Measurements from ENCODE around the gene MAP3K14.

Gene MAP3K14

DNA sequence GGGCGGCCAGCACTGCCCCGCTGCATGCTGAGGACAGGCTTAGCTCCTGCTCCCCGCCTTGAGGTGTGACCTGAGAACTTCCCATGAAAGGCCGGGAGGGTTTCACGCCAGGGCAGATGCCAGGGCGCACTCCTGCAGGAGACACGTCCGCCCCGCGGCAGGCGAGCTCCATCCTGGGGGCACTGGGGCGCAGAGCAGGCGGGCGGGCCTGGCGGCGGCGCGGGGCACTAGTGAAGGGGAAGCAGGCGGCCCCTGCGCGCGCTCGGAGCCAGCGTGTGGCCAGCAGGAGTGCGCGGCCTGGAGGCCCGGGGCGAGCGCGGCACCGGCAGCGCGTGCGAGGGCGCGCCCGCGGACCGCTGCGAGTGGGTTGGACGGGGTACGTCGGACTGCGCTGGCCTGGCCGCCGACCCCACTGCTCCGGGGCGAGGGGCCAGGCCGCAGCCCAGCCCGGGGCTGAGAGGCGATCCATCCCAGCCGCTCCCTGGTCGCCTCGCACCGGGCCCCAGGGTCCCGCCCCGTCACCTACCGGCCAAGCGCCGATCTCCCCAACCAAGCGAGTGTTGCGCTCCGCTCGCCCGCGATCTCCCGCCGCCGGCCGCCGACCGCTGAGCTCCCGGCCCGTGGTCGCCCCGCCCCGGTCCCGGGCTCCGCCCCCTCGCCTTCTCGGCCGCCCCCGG lies at the start of gene MAP3K14:
Gene MAP3K14 (minus strand): TSS at position 587 of the 677 bp plus-strand sequence. CDS start 26,275 bp downstream, outside the sequence.
- Histone ChIP-seq H3K4me3 (ENCODE audit: low read depth, low read length) (peak within 1 kb of the TSS; percentile 79), H3K36me3 (ENCODE audit: control insufficient read depth, insufficient read depth, low read length) (no peaks in the 10 kb centered on the region), H3K9me3 (ENCODE audit: control insufficient read depth, insufficient read depth, low read length) (no peaks in the 10 kb centered on the region), H3K4me1 (ENCODE audit: control insufficient read depth, insufficient read depth, low read length) (peaks cover 8% of the 10 kb centered on the region), H3K27me3 (ENCODE audit: control insufficient read depth, insufficient read depth, low read length) (peaks cover 7% of the 10 kb centered on the region), H3K9ac (ENCODE audit: low read depth, low read length) (peak within 1 kb of the TSS; percentile 39)

DNA sequence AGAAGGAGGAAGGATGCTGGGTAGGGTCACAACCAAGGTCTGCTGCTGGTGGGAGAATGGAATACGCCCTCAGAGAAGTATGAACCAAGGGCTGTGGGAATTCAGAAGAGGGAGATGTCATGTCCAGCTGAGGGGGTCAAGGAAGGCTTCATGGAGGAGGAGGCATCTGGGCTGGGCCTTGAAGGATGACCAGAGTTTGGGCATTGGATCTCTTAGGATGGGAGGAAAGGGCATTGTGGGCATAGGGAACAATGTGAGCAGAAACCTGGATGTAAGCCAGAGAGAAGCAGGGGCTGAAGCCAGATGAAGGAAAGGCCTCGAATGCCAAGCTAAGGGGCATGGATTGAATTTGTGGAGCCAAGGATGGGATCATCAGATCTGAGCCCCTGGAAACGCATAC lies 49.2 kb upstream of the MAP3K14 start:
- H3K36me3 ChIP-seq (ENCODE audit: control insufficient read depth, insufficient read depth, low read length), result no peaks in the 10 kb centered on the region
- no peaks in the 10 kb centered on the region for H3K9me3 ChIP-seq (ENCODE audit: control insufficient read depth, insufficient read depth, low read length)
- no peak overlapping the region for H3K4me3 ChIP-seq (ENCODE audit: low read depth, low read length)
- H3K4me1 ChIP-seq (ENCODE audit: control insufficient read depth, insufficient read depth, low read length), result peaks cover 8% of the 10 kb centered on the region
- H3K27me3 ChIP-seq (ENCODE audit: control insufficient read depth, insufficient read depth, low read length), result no peaks in the 10 kb centered on the region
- no peak overlapping the region for H3K9ac ChIP-seq (ENCODE audit: low read depth, low read length)

- Histone ChIP-seq H3K9ac (ENCODE audit: low read depth, low read length) (peak overlapping the region; percentile 76), H3K4me1 (ENCODE audit: control insufficient read depth, insufficient read depth, low read length) (peaks cover 6% of the 10 kb centered on the region), H3K4me3 (ENCODE audit: low read depth, low read length) (peak overlapping the region; percentile 8), H3K36me3 (ENCODE audit: control insufficient read depth, insufficient read depth, low read length) (no peaks in the 10 kb centered on the region), H3K9me3 (ENCODE audit: control insufficient read depth, insufficient read depth, low read length) (no peaks in the 10 kb centered on the region), H3K27me3 (ENCODE audit: control insufficient read depth, insufficient read depth, low read length) (no peaks in the 10 kb centered on the region)
Observed at GRCh38 chr17:45364531-45365390, 47.9 kb upstream of the MAP3K14 start.

DNA sequence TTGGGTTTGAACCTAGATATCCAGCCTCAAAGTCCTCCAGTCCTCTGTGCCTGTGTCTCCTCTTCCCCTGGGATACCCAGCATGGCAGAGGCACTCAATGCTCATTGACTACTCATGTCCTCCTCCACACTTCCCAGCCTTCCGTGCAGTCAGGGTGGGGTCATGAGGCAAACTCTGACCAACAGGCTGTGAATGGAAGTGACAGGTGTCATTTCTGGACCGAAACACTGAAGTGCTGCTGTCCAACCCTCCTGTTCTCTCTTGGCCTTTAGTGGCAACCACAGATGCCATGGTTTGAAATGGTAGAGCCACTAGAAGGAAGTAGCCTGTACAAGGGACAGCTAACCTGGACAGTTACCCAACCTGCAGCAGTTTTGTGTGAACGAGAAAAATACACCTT lies 46.7 kb upstream of the MAP3K14 start:
- H3K9ac ChIP-seq (ENCODE audit: low read depth, low read length), result no peak overlapping the region
- H3K9me3 ChIP-seq (ENCODE audit: control insufficient read depth, insufficient read depth, low read length), result no peaks in the 10 kb centered on the region
- H3K4me1 ChIP-seq (ENCODE audit: control insufficient read depth, insufficient read depth, low read length), result peaks cover 6% of the 10 kb centered on the region
- no peaks in the 10 kb centered on the region for H3K27me3 ChIP-seq (ENCODE audit: control insufficient read depth, insufficient read depth, low read length)
- H3K36me3 ChIP-seq (ENCODE audit: control insufficient read depth, insufficient read depth, low read length), result no peaks in the 10 kb centered on the region
- H3K4me3 ChIP-seq (ENCODE audit: low read depth, low read length), result no peak overlapping the region

GRCh38 chr17:45361976-45362375 lies 45.2 kb upstream of the MAP3K14 start:
- Histone ChIP-seq H3K27me3 (ENCODE audit: control insufficient read depth, insufficient read depth, low read length) (no peaks in the 10 kb centered on the region), H3K9me3 (ENCODE audit: control insufficient read depth, insufficient read depth, low read length) (no peaks in the 10 kb centered on the region), H3K36me3 (ENCODE audit: control insufficient read depth, insufficient read depth, low read length) (no peaks in the 10 kb centered on the region), H3K4me1 (ENCODE audit: control insufficient read depth, insufficient read depth, low read length) (peaks cover 6% of the 10 kb centered on the region), H3K9ac (ENCODE audit: low read depth, low read length) (no peak overlapping the region), H3K4me3 (ENCODE audit: low read depth, low read length) (no peak overlapping the region)

- peaks cover 6% of the 10 kb centered on the region for H3K4me1 ChIP-seq (ENCODE audit: control insufficient read depth, insufficient read depth, low read length)
- H3K9me3 ChIP-seq (ENCODE audit: control insufficient read depth, insufficient read depth, low read length), result no peaks in the 10 kb centered on the region
- H3K36me3 ChIP-seq (ENCODE audit: control insufficient read depth, insufficient read depth, low read length), result no peaks in the 10 kb centered on the region
- H3K27me3 ChIP-seq (ENCODE audit: control insufficient read depth, insufficient read depth, low read length), result no peaks in the 10 kb centered on the region
- no peak overlapping the region for H3K9ac ChIP-seq (ENCODE audit: low read depth, low read length)
- H3K4me3 ChIP-seq (ENCODE audit: low read depth, low read length), result no peak overlapping the region
Observed at GRCh38 chr17:45361451-45361850, 44.6 kb upstream of the MAP3K14 start.

DNA sequence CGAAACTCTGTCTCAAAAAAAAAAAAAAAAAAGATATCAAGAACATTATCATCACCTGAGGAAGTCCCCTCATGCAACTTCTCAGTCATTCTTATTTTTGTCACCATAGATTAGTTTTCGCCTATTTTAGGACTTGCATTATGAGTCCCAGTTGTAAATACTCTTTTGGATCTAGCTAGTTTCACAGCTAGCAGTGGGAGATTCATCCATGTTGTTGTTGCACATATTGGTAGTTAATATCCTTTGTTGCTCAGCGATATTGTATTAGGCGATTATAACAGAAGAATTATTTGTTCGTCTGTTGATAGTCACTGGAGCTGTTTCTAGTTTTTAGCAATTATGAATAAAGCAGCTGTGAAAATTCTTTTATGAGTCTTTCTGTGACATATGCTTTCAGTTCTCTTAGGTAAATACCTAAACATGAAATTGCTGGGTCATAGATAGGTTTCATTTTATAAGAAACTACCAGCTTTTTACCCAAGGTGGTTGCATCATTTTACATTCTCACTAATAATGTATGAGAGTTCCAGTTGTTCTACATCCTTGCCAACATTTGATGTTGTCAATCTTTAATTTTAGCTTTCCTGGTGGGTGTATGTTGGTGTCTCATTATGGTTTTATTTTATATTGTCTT lies 40.7 kb upstream of the MAP3K14 start:
- Histone ChIP-seq H3K27me3 (ENCODE audit: control insufficient read depth, insufficient read depth, low read length) (no peaks in the 10 kb centered on the region), H3K9ac (ENCODE audit: low read depth, low read length) (no peak overlapping the region)

GRCh38 chr17:45355087-45355486 lies 38.3 kb upstream of the MAP3K14 start:
- no peak overlapping the region for H3K9ac ChIP-seq (ENCODE audit: low read depth, low read length)
- no peaks in the 10 kb centered on the region for H3K36me3 ChIP-seq (ENCODE audit: control insufficient read depth, insufficient read depth, low read length)
- H3K4me3 ChIP-seq (ENCODE audit: low read depth, low read length), result no peak overlapping the region
- no peaks in the 10 kb centered on the region for H3K9me3 ChIP-seq (ENCODE audit: control insufficient read depth, insufficient read depth, low read length)
- H3K27me3 ChIP-seq (ENCODE audit: control insufficient read depth, insufficient read depth, low read length), result no peaks in the 10 kb centered on the region
- H3K4me1 ChIP-seq (ENCODE audit: control insufficient read depth, insufficient read depth, low read length), result no peaks in the 10 kb centered on the region

More for the DNA sequence above, 40.7 kb upstream of the MAP3K14 start:
- Histone ChIP-seq H3K36me3 (ENCODE audit: control insufficient read depth, insufficient read depth, low read length) (no peaks in the 10 kb centered on the region), H3K9me3 (ENCODE audit: control insufficient read depth, insufficient read depth, low read length) (no peaks in the 10 kb centered on the region), H3K4me1 (ENCODE audit: control insufficient read depth, insufficient read depth, low read length) (no peaks in the 10 kb centered on the region), H3K4me3 (ENCODE audit: low read depth, low read length) (no peak overlapping the region)

- H3K27me3 ChIP-seq (ENCODE audit: control insufficient read depth, insufficient read depth, low read length), result no peaks in the 10 kb centered on the region
- no peak overlapping the region for H3K9ac ChIP-seq (ENCODE audit: low read depth, low read length)
- H3K9me3 ChIP-seq (ENCODE audit: control insufficient read depth, insufficient read depth, low read length), result no peaks in the 10 kb centered on the region
- H3K4me1 ChIP-seq (ENCODE audit: control insufficient read depth, insufficient read depth, low read length), result no peaks in the 10 kb centered on the region
- H3K36me3 ChIP-seq (ENCODE audit: control insufficient read depth, insufficient read depth, low read length), result no peaks in the 10 kb centered on the region
- no peak overlapping the region for H3K4me3 ChIP-seq (ENCODE audit: low read depth, low read length)
Observed at GRCh38 chr17:45353043-45353442, 36.2 kb upstream of the MAP3K14 start.

DNA sequence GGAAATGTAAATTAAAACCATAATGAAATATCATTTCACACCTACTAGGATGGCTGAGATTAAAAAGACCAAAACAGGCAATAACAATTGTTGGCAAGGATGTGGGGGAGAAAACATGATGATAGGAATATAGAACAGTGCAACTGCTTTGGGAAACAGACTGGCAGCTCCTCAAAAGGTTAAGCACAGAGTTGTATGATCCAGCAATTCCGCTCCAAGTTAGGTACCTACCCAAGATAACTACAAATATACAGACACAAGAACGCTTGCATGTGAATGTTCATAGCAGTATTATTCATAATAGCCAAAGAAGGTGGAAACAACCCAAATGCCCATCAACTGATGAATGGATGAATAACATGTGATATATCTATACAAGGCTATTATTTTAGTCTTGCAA lies 35.0 kb upstream of the MAP3K14 start:
- H3K9me3 ChIP-seq (ENCODE audit: control insufficient read depth, insufficient read depth, low read length), result no peaks in the 10 kb centered on the region
- H3K4me1 ChIP-seq (ENCODE audit: control insufficient read depth, insufficient read depth, low read length), result no peaks in the 10 kb centered on the region

GRCh38 chr17:45347444-45347843 lies 30.6 kb upstream of the MAP3K14 start:
- Histone ChIP-seq H3K9ac (ENCODE audit: low read depth, low read length) (no peak overlapping the region), H3K4me3 (ENCODE audit: low read depth, low read length) (no peak overlapping the region), H3K27me3 (ENCODE audit: control insufficient read depth, insufficient read depth, low read length) (no peaks in the 10 kb centered on the region), H3K4me1 (ENCODE audit: control insufficient read depth, insufficient read depth, low read length) (no peaks in the 10 kb centered on the region), H3K36me3 (ENCODE audit: control insufficient read depth, insufficient read depth, low read length) (no peaks in the 10 kb centered on the region), H3K9me3 (ENCODE audit: control insufficient read depth, insufficient read depth, low read length) (no peaks in the 10 kb centered on the region)

More for the DNA sequence above, 35.0 kb upstream of the MAP3K14 start:
- H3K4me3 ChIP-seq (ENCODE audit: low read depth, low read length), result no peak overlapping the region
- no peaks in the 10 kb centered on the region for H3K36me3 ChIP-seq (ENCODE audit: control insufficient read depth, insufficient read depth, low read length)
- no peaks in the 10 kb centered on the region for H3K27me3 ChIP-seq (ENCODE audit: control insufficient read depth, insufficient read depth, low read length)
- no peak overlapping the region for H3K9ac ChIP-seq (ENCODE audit: low read depth, low read length)
